ENCODE measurements around the gene APMAP. TPM values are rescaled to one million over a fixed set of nuclear protein-coding genes. Genes with fewer than 3 reads are reported as not detected.

APMAP gene
- total RNA-seq, 1 donor from 2014 or later, result 71.7 TPM

GRCh38 chr20:24916412-24916811 is 76.1 kb downstream of the APMAP start:
- DNase-seq (ENCODE audit: low spot score), result no peak
- Histone ChIP-seq H3F3A (ENCODE audit: low read depth) (peaks cover 11% of the 10 kb centered on the region), H3K36me3 (no peaks in the 10 kb centered on the region), H3K9me3 (ENCODE audit: low read depth) (no peaks in the 10 kb centered on the region), H4K20me1 (ENCODE audit: low read depth) (no peaks in the 10 kb centered on the region), H3K27me3 (no peaks in the 10 kb centered on the region), H2AFZ (replicated peaks) (no peak overlapping the region), H3K4me2 (no peak overlapping the region), H3K79me2 (ENCODE audit: low read depth) (no peaks in the 10 kb centered on the region), H3K4me3 (no peak overlapping the region), H3K4me1 (peaks cover 16% of the 10 kb centered on the region), H3K9ac (no peak overlapping the region), H3K27ac (no peak overlapping the region)
- H3K27ac Mint-ChIP-seq, result no peak overlapping the region
- TF ChIP-seq EZH2 (IDR thresholded peaks at IDR 0.05) (no peak), CTCF (IDR thresholded peaks at IDR 0.05) (no peak), EZH2phosphoT487 (IDR thresholded peaks at IDR 0.05) (no peak)
- H3K36me3 Mint-ChIP-seq, result peaks cover 2% of the 10 kb centered on the region
- peaks cover 8% of the 10 kb centered on the region for H3K9me3 Mint-ChIP-seq
- peaks cover 3% of the 10 kb centered on the region for H3K27me3 Mint-ChIP-seq (ENCODE audit: insufficient read depth, low read depth)
- peaks cover 23% of the 10 kb centered on the region for H3K4me1 Mint-ChIP-seq
- H3K4me3 Mint-ChIP-seq, result no peak overlapping the region

GRCh38 chr20:24915892-24916291 is 76.7 kb downstream of the APMAP start:
- Mint-ChIP-seq H3K27me3 (ENCODE audit: insufficient read depth, low read depth) (peaks cover 3% of the 10 kb centered on the region), H3K4me1 (peaks cover 23% of the 10 kb centered on the region), H3K27ac (no peak overlapping the region), H3K36me3 (no peaks in the 10 kb centered on the region), H3K9me3 (peaks cover 3% of the 10 kb centered on the region), H3K4me3 (no peak overlapping the region)
- Histone ChIP-seq H3K79me2 (ENCODE audit: low read depth) (no peaks in the 10 kb centered on the region), H3K36me3 (no peaks in the 10 kb centered on the region), H4K20me1 (ENCODE audit: low read depth) (no peaks in the 10 kb centered on the region), H3K27ac (no peak overlapping the region), H3K4me3 (no peak overlapping the region), H3F3A (ENCODE audit: low read depth) (peaks cover 11% of the 10 kb centered on the region), H3K4me1 (peaks cover 16% of the 10 kb centered on the region), H3K9me3 (ENCODE audit: low read depth) (no peaks in the 10 kb centered on the region), H3K9ac (no peak overlapping the region), H2AFZ (replicated peaks) (no peak overlapping the region), H3K4me2 (no peak overlapping the region), H3K27me3 (no peaks in the 10 kb centered on the region)
- DNase-seq (ENCODE audit: low spot score), result no peak
- no peak for TF ChIP-seq CTCF (IDR thresholded peaks at IDR 0.05)
- no peak for TF ChIP-seq EZH2 (IDR thresholded peaks at IDR 0.05)
- no peak for TF ChIP-seq EZH2phosphoT487 (IDR thresholded peaks at IDR 0.05)

- Histone ChIP-seq H3K36me3 (no peaks in the 10 kb centered on the region), H2AFZ (replicated peaks) (no peak overlapping the region), H3F3A (ENCODE audit: low read depth) (peaks cover 11% of the 10 kb centered on the region), H3K9ac (no peak overlapping the region), H4K20me1 (ENCODE audit: low read depth) (no peaks in the 10 kb centered on the region), H3K4me3 (no peak overlapping the region), H3K4me1 (peaks cover 16% of the 10 kb centered on the region), H3K9me3 (ENCODE audit: low read depth) (no peaks in the 10 kb centered on the region), H3K27ac (no peak overlapping the region), H3K4me2 (no peak overlapping the region), H3K79me2 (ENCODE audit: low read depth) (no peaks in the 10 kb centered on the region), H3K27me3 (no peaks in the 10 kb centered on the region)
- Mint-ChIP-seq H3K4me1 (peaks cover 22% of the 10 kb centered on the region), H3K4me3 (no peak overlapping the region), H3K27me3 (ENCODE audit: insufficient read depth, low read depth) (peaks cover 3% of the 10 kb centered on the region), H3K27ac (no peak overlapping the region), H3K9me3 (peaks cover 2% of the 10 kb centered on the region), H3K36me3 (no peaks in the 10 kb centered on the region)
- no peak for TF ChIP-seq EZH2phosphoT487 (IDR thresholded peaks at IDR 0.05)
- no peak for TF ChIP-seq EZH2 (IDR thresholded peaks at IDR 0.05)
- TF ChIP-seq CTCF (IDR thresholded peaks at IDR 0.05), result no peak
- DNase-seq (ENCODE audit: low spot score), result no peak
Measured at GRCh38 chr20:24915440-24915839, 77.1 kb downstream of the APMAP start.

Measured in neural progenitor cell (in vitro differentiated cells).